H1 (cell line): Measurements from ENCODE around the gene CHI3L2. TPM values are rescaled to one million over a fixed set of nuclear protein-coding genes. Genes with fewer than 3 reads are reported as not detected.

Source experiments
- ATF3 ChIP-seq: IDR thresholded peaks from 2 replicates; pipeline ENCODE4 v1.6.1; 2011; ENCODE audit warnings: low read depth, mild to moderate bottlenecking, low read length; ENCODE audit not compliant: insufficient read depth
- polyA plus RNA-seq, 7 experiments: library from polyadenylated mRNA; depleted of rRNA in 3 of 7; stranded (reverse) in 5 of 7; unstranded in 2 of 7; fragments of >200 nt in 5 of 7; fragments of 200-250 nt in 2 of 7; gene quantifications; 1 replicate in 5 of 7; 2 replicates in 1 of 7; 4 replicates in 1 of 7; pipeline versions ENCODE4 v1.2.1 to v1.2.3, GENCODE V29; 2011 to 2013; ENCODE audit warnings: missing spikeins in 2 of 7, mixed read lengths in 2 of 7
- total RNA-seq: library from RNA; stranded (reverse); fragmentation: NEBNext Ultra II Directional; extraction: Animal tissue kit (Norgen Biotek cat#: 25700); gene quantifications from 2 replicates; pipeline ENCODE4 v1.2.1, GENCODE V29; 2021

Gene CHI3L2
- total and polyA plus RNA-seq, 2 of the 8 experiments (the other 6 are each of a cell fraction or from before 2014, with no cell fraction given) = not detected

GRCh38 chr1:111197598-111198284, 29.8 kb upstream of the CHI3L2 start (continued):
- no peak for TF ChIP-seq ATF3
